H9 (cell line): ENCODE data around the gene COL23A1. TPM values are rescaled to one million over a fixed set of nuclear protein-coding genes. Genes with fewer than 3 reads are reported as not detected.

Source experiments
- DNase-seq: peaks from one replicate; pipeline ENCODE4 v3.0.0-alpha.2; 2017
- H2AFZ ChIP-seq: one replicate; pipeline ENCODE4 v1.6.1; 2013; ENCODE audit warnings: mild to moderate bottlenecking, low read length, control low read depth, moderate library complexity
- H2AK5ac ChIP-seq: 2 replicates; pipeline ENCODE4 v1.6.1; 2013; ENCODE audit warnings: low read length, control low read depth, mixed read lengths; ENCODE audit not compliant: insufficient read length
- H2BK120ac ChIP-seq: one replicate; pipeline ENCODE4 v1.6.1; 2013; ENCODE audit warnings: low read depth, mild to moderate bottlenecking, low read length, control low read depth, inconsistent platforms; ENCODE audit not compliant: poor library complexity, severe bottlenecking
- H2BK12ac ChIP-seq: 2 replicates; pipeline ENCODE4 v1.6.1; 2013; ENCODE audit warnings: low read length, control low read depth, mixed read lengths, low read depth; ENCODE audit not compliant: insufficient read length
- H2BK15ac ChIP-seq: 2 replicates; pipeline ENCODE4 v1.6.1; 2013; ENCODE audit warnings: low read depth, low read length, control low read depth
- H2BK20ac ChIP-seq: one replicate; pipeline ENCODE4 v1.6.1; 2013; ENCODE audit warnings: low read depth, mild to moderate bottlenecking, low read length, control low read depth, inconsistent platforms; ENCODE audit not compliant: poor library complexity, severe bottlenecking
- H2BK5ac ChIP-seq: 2 replicates; pipeline ENCODE4 v1.6.1; 2013; ENCODE audit warnings: low read length, control low read depth, mixed read lengths; ENCODE audit not compliant: insufficient read length
- H3K14ac ChIP-seq: 2 replicates; pipeline ENCODE4 v1.6.1; 2013; ENCODE audit warnings: low read length, control low read depth; ENCODE audit not compliant: insufficient read depth
- H3K18ac ChIP-seq: 2 replicates; pipeline ENCODE4 v1.6.1; 2013; ENCODE audit warnings: low read depth, mild to moderate bottlenecking, mixed read lengths, low read length, control low read depth; ENCODE audit not compliant: insufficient read length
- H3K23ac ChIP-seq: 2 replicates; pipeline ENCODE4 v1.6.1; 2013; ENCODE audit warnings: low read length, control low read depth, mixed read lengths, low read depth; ENCODE audit not compliant: insufficient read length
- H3K23me2 ChIP-seq: 2 replicates; pipeline ENCODE4 v1.6.1; 2013; ENCODE audit warnings: low read depth, mild to moderate bottlenecking, mixed read lengths, low read length, control low read depth; ENCODE audit not compliant: insufficient read length, poor library complexity, severe bottlenecking
- H3K27ac ChIP-seq: 2 replicates; pipeline ENCODE4 v1.5.1; 2013; ENCODE audit warnings: low read length, control low read depth, mixed read lengths, low read depth; ENCODE audit not compliant: insufficient read length
- H3K27me3 ChIP-seq: 2 replicates; pipeline ENCODE4 v1.6.1; 2013; ENCODE audit warnings: low read length, control low read depth, inconsistent platforms; ENCODE audit not compliant: insufficient read depth
- H3K4ac ChIP-seq: 2 replicates; pipeline ENCODE4 v1.6.1; 2013; ENCODE audit warnings: low read depth, mild to moderate bottlenecking, control low read depth, inconsistent platforms, low read length, moderate library complexity
- H3K4me1 ChIP-seq: 2 replicates; pipeline ENCODE4 v1.6.1; 2013; ENCODE audit warnings: low read length, control low read depth, inconsistent platforms; ENCODE audit not compliant: insufficient read depth
- H3K4me2 ChIP-seq: 2 replicates; pipeline ENCODE4 v1.6.1; 2013; ENCODE audit warnings: low read length, control low read depth, mixed read lengths; ENCODE audit not compliant: insufficient read length, insufficient read depth
- H3K56ac ChIP-seq: 2 replicates; pipeline ENCODE4 v1.6.1; 2013; ENCODE audit warnings: low read depth, mild to moderate bottlenecking, mixed read lengths, low read length, control low read depth; ENCODE audit not compliant: insufficient read length
- H3K79me1 ChIP-seq: 2 replicates; pipeline ENCODE4 v1.6.1; 2013; ENCODE audit warnings: low read depth, mild to moderate bottlenecking, moderate library complexity, low read length, control low read depth, inconsistent platforms; ENCODE audit not compliant: insufficient read depth, poor library complexity, severe bottlenecking
- H3K79me2 ChIP-seq: 2 replicates; pipeline ENCODE4 v1.6.1; 2013; ENCODE audit warnings: low read length, control low read depth, inconsistent platforms; ENCODE audit not compliant: insufficient read depth
- H3K9ac ChIP-seq: 2 replicates; pipeline ENCODE4 v1.6.1; 2013; ENCODE audit warnings: low read length, control low read depth, mixed read lengths; ENCODE audit not compliant: insufficient read length; ENCODE audit errors: extremely low read depth
- H3K9me3 ChIP-seq: one replicate; pipeline ENCODE4 v1.6.1; 2013; ENCODE audit warnings: low read depth, low read length, inconsistent platforms; ENCODE audit not compliant: control insufficient read depth
- H3T11ph ChIP-seq: one replicate; pipeline ENCODE4 v1.6.1; 2013; ENCODE audit warnings: mild to moderate bottlenecking, low read length, control low read depth, inconsistent platforms
- H4K20me1 ChIP-seq: one replicate; pipeline ENCODE4 v1.6.1; 2013; ENCODE audit not compliant: control insufficient read depth, insufficient read length, insufficient read depth
- H4K5ac ChIP-seq: 2 replicates; pipeline ENCODE4 v1.6.1; 2013; ENCODE audit warnings: low read depth, mild to moderate bottlenecking, mixed read lengths, low read length, control low read depth; ENCODE audit not compliant: insufficient read length
- H4K8ac ChIP-seq: replicated peaks from 2 replicates; pipeline ENCODE4 v1.6.1; 2013; ENCODE audit warnings: low read length, control low read depth, mixed read lengths, low read depth; ENCODE audit not compliant: insufficient read length
- H4K91ac ChIP-seq: 2 replicates; pipeline ENCODE4 v1.6.1; 2013; ENCODE audit warnings: low read depth, mild to moderate bottlenecking, moderate library complexity, mixed read lengths, low read length, control low read depth; ENCODE audit not compliant: insufficient read length
- H3K27ac Mint-ChIP-seq, 3 experiments: 2 replicates in 2 of 3; 3 replicates in 1 of 3; pipeline ENCODE4 v1.8.0; 2020 to 2021; ENCODE audit warnings: mixed read lengths in 3 of 3, mild to moderate bottlenecking in 1 of 3, moderate library complexity in 1 of 3
- H3K27me3 Mint-ChIP-seq: 2 replicates; pipeline ENCODE4 v1.8.0; 2021; ENCODE audit warnings: low read depth, mild to moderate bottlenecking, moderate library complexity, mixed read lengths
- H3K36me3 Mint-ChIP-seq, 3 experiments: 2 replicates in 2 of 3; 3 replicates in 1 of 3; pipeline ENCODE4 v1.8.0; 2020 to 2021; ENCODE audit warnings: low read depth in 3 of 3, mixed read lengths in 3 of 3; ENCODE audit not compliant: insufficient read depth in 1 of 3
- H3K4me1 Mint-ChIP-seq, 2 experiments: 2 replicates each; pipeline ENCODE4 v1.8.0; 2020; ENCODE audit warnings: mixed read lengths in 2 of 2
- H3K4me3 Mint-ChIP-seq, 2 experiments: 2 replicates in 1 of 2; 3 replicates in 1 of 2; pipeline ENCODE4 v1.8.0; 2020 to 2021; ENCODE audit warnings: mild to moderate bottlenecking in 2 of 2, mixed read lengths in 2 of 2, moderate library complexity in 1 of 2
- H3K9me3 Mint-ChIP-seq, 2 experiments: 2 replicates in 1 of 2; 3 replicates in 1 of 2; pipeline ENCODE4 v1.8.0; 2020; ENCODE audit warnings: mild to moderate bottlenecking in 2 of 2, mixed read lengths in 2 of 2, moderate library complexity in 1 of 2
- WGBS: extraction: QIAGEN DNeasy Blood & Tissue Kit; methylation state at CpG from one replicate; pipeline ENCODE4 v1.1.7; 2013; ENCODE audit warnings: missing lambda C conversion rate, low lambda C conversion rate, mixed read lengths; ENCODE audit not compliant: insufficient read length; ENCODE audit errors: extremely low coverage; 5-methylcytosine and 5-hydroxymethylcytosine counted together
- total RNA-seq: library from RNA; stranded (reverse); gene quantifications from 2 replicates; pipeline ENCODE4 v1.2.1, GENCODE V29; 2021
- TF ChIP-seq, protein P1 (sequence below): fragments of 200-600 bp; sonication (generic); conservative IDR thresholded peaks from 3 replicates; pipeline ENCODE4 v1.8.0; 2021; ENCODE audit warnings: antibody characterized with exemption, mild to moderate bottlenecking

Gene COL23A1
- total RNA-seq, 1 experiment from 2014 or later, result 2.6 TPM

DNA sequence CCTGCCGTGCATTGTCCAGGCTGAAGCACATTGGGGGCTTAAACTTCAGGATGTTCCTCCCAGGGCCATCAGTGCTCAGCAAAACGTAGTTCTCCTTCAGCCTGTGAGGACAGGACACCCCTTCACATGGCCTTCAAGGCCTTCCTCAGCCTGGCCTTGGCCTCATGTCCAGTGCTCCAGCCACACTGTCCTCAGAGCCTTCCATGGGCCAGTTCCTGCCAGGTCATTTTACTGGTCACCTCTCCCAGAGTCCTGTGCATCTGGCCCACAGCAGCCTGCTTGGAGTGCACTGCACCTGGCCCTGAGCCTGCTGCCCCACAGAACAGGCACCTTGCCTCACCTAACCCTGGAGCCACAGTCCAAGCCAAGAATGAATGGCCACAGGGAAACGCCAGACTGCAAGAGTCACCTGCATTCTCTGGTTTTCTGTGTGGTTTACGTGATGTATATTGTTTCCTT, 377.2 kb downstream of the COL23A1 start:
- TF ChIP-seq, protein P1, sequence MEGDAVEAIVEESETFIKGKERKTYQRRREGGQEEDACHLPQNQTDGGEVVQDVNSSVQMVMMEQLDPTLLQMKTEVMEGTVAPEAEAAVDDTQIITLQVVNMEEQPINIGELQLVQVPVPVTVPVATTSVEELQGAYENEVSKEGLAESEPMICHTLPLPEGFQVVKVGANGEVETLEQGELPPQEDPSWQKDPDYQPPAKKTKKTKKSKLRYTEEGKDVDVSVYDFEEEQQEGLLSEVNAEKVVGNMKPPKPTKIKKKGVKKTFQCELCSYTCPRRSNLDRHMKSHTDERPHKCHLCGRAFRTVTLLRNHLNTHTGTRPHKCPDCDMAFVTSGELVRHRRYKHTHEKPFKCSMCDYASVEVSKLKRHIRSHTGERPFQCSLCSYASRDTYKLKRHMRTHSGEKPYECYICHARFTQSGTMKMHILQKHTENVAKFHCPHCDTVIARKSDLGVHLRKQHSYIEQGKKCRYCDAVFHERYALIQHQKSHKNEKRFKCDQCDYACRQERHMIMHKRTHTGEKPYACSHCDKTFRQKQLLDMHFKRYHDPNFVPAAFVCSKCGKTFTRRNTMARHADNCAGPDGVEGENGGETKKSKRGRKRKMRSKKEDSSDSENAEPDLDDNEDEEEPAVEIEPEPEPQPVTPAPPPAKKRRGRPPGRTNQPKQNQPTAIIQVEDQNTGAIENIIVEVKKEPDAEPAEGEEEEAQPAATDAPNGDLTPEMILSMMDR, result no peak
- H4K91ac ChIP-seq, result no peak overlapping the region
- H3K36me3 Mint-ChIP-seq, result peaks cover 49 to 96% (median 90%) of the 10 kb centered on the region in 3 experiments; a peak in 6 of 7 replicates
- H3K4me3 Mint-ChIP-seq, result no peak overlapping the region
- H3K56ac ChIP-seq, result no peak overlapping the region
- peaks cover under 1% of the 10 kb centered on the region; the same call in 1 of the 2 replicates for H3K79me2 ChIP-seq
- no peak overlapping the region for H4K5ac ChIP-seq
- H3K4ac ChIP-seq, result no peak overlapping the region
- H3K4me1 Mint-ChIP-seq, result peaks cover 19 to 22% of the 10 kb centered on the region in 2 experiments
- no peak overlapping the region for H2BK120ac ChIP-seq
- H4K20me1 ChIP-seq, result no peaks in the 10 kb centered on the region
- peaks cover 9% of the 10 kb centered on the region; the same call in 1 of the 2 replicates for H3K27me3 Mint-ChIP-seq
- no peak overlapping the region for H3K4me2 ChIP-seq
- H3K79me1 ChIP-seq, result no peaks in the 10 kb centered on the region
- no CpG with 5 or more reads among the region's 4 CpGs for WGBS
- no peak overlapping the region for H4K8ac ChIP-seq
- H3K23me2 ChIP-seq, result no peaks in the 10 kb centered on the region
- no peaks in the 10 kb centered on the region for H3K9me3 Mint-ChIP-seq
- no peak overlapping the region for H2BK12ac ChIP-seq
- no peak overlapping the region for H2BK15ac ChIP-seq
- no peak overlapping the region for H3K27ac ChIP-seq
- H3K23ac ChIP-seq, result no peak overlapping the region
- no peak overlapping the region for H3K18ac ChIP-seq
- no peak overlapping the region for H2AK5ac ChIP-seq
- no peak overlapping the region for H2BK5ac ChIP-seq
- H2AFZ ChIP-seq, result no peak overlapping the region
- H3K27ac Mint-ChIP-seq, result peak overlapping the region in 2 of 3 experiments; percentile 70 to 92; a peak in 2 of 7 replicates
- H3K9ac ChIP-seq, result no peak overlapping the region
- no peaks in the 10 kb centered on the region for H3K9me3 ChIP-seq
- no peak for DNase-seq
- H3K14ac ChIP-seq, result no peak overlapping the region
- no peaks in the 10 kb centered on the region for H3K4me1 ChIP-seq
- no peak overlapping the region for H3T11ph ChIP-seq
- no peak overlapping the region for H2BK20ac ChIP-seq
- H3K27me3 ChIP-seq, result no peaks in the 10 kb centered on the region
